ES-I3 (cell line): Measurements from ENCODE around the gene SDC4.
A peak's percentile ranks its signal among the peaks of the same experiment; 100 is the strongest.

ENCODE experiments used
- H3K36me3 ChIP-seq: 2 replicates; pipeline ENCODE4 v1.6.1; 2013; ENCODE audit warnings: mild to moderate bottlenecking, low read length, control low read depth, moderate library complexity; ENCODE audit not compliant: insufficient read depth
- H3K4me1 ChIP-seq: 2 replicates; pipeline ENCODE4 v1.6.1; 2013; ENCODE audit warnings: mild to moderate bottlenecking, control low read depth, low read length; ENCODE audit not compliant: insufficient read depth
- H3K9ac ChIP-seq: 2 replicates; pipeline ENCODE4 v1.6.1; 2013; ENCODE audit warnings: low read depth, mild to moderate bottlenecking, low read length, moderate library complexity
- H3K9me3 ChIP-seq: 2 replicates; pipeline ENCODE4 v1.6.1; 2013; ENCODE audit warnings: mild to moderate bottlenecking, low read length, moderate library complexity; ENCODE audit not compliant: control insufficient read depth, insufficient read depth

The SDC4 gene

GRCh38 chr20:45370571-45371160, 22.4 kb upstream of the SDC4 start:
- no peaks in the 10 kb centered on the region for H3K4me1 ChIP-seq
- H3K9ac ChIP-seq, result no peak overlapping the region
- no peaks in the 10 kb centered on the region for H3K9me3 ChIP-seq
- H3K36me3 ChIP-seq, result no peaks in the 10 kb centered on the region

DNA sequence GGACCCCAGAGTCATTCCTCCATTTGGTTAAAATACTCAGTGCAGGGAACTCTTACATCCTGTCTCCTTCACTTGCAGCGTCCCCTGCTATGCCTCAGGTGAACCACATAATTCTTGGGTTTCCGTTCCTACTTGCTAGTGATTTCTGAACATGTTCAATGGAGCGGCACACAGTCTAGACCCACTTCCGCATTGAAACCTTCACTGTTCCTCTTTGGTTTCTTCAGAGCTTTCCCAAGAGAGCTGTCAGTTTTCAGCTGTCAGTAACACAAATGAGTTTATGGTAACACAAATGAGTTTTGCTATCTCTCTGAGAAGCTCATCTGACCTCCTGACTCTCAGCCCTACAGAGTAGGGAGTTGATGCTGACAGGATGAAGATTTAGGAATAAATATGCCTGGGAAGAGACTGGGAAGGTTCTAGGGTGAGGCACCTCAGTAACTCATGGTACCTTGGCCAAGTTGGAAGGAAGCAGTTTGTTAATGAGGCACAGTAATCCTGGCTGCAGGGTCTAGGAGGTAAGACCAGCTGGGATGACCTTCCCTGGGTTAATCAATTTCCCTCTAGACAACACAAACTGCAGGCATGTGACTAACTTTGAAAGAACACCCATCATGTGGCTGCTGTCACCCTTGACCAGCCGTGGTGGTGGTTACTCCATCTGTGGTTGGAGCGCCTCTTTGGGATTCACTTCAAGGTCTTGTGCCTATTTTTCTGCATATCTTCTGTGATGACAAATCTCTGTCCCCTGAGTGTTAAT, 20.2 kb upstream of the SDC4 start:
- no peaks in the 10 kb centered on the region for H3K9me3 ChIP-seq
- no peaks in the 10 kb centered on the region for H3K36me3 ChIP-seq
- no peak overlapping the region for H3K9ac ChIP-seq
- peaks cover 4% of the 10 kb centered on the region; the same call in 1 of the 2 replicates for H3K4me1 ChIP-seq

DNA sequence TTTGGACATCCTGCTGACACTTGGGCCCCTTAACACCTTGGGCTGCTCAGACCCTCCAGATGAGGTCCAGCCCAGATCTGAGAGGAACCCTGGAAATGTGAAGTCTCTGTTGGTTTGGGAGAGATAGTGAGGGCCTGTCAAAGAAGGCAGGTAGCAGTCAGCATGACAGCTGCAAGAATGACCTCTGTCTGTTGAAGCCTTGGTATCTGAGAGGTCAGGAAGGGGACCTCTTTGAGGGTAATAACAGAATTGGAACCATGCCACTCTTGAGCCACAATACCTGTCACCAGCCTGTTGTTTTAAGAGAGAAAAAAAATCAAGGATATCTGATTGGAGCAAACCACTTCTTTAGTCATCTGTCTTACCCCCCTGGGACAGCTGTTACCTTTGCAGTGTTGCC, 18.9 kb upstream of the SDC4 start:
- Histone ChIP-seq H3K4me1 (peaks cover 4% of the 10 kb centered on the region; the same call in 1 of the 2 replicates), H3K9ac (no peak overlapping the region), H3K36me3 (no peaks in the 10 kb centered on the region), H3K9me3 (no peaks in the 10 kb centered on the region)

DNA sequence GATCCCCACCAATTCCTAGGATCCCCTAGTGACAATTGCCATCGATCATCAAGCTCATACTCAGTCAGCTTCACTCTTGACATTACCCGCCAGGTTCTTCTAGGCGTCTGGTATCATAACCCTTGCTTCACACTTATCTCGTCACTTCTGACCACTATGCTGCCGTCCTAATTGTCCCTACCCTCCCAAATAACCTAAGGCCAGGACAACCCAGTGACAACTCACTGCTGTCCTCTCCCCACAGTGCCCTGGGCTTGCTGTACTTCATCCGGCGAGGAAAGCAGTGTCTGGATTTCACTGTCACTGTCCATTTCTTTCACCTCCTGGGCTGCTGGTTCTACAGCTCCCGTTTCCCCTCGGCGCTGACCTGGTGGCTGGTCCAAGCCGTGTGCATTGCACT, 18.4 kb upstream of the SDC4 start:
- Histone ChIP-seq H3K36me3 (no peaks in the 10 kb centered on the region), H3K4me1 (peaks cover 4% of the 10 kb centered on the region; the same call in 1 of the 2 replicates), H3K9ac (no peak overlapping the region), H3K9me3 (no peaks in the 10 kb centered on the region)

GRCh38 chr20:45366192-45366591, 18.0 kb upstream of the SDC4 start:
- no peak overlapping the region for H3K9ac ChIP-seq
- no peaks in the 10 kb centered on the region for H3K9me3 ChIP-seq
- no peaks in the 10 kb centered on the region for H3K36me3 ChIP-seq
- peaks cover 4% of the 10 kb centered on the region; the same call in 1 of the 2 replicates for H3K4me1 ChIP-seq

- H3K9me3 ChIP-seq, result no peaks in the 10 kb centered on the region
- H3K36me3 ChIP-seq, result no peaks in the 10 kb centered on the region
- H3K4me1 ChIP-seq, result peaks cover 4% of the 10 kb centered on the region; the same call in 1 of the 2 replicates
- H3K9ac ChIP-seq, result no peak overlapping the region
These were observed 17.3 kb upstream of the SDC4 start for GRCh38 chr20:45365444-45365970.

GRCh38 chr20:45363611-45364492, 15.6 kb upstream of the SDC4 start:
- Histone ChIP-seq H3K9me3 (no peaks in the 10 kb centered on the region), H3K9ac (peak overlapping the region; percentile 86; the same call in 1 of the 2 replicates), H3K4me1 (peaks cover 16% of the 10 kb centered on the region), H3K36me3 (no peaks in the 10 kb centered on the region)

- Histone ChIP-seq H3K9me3 (no peaks in the 10 kb centered on the region), H3K36me3 (no peaks in the 10 kb centered on the region), H3K9ac (peak within 1 kb of the TSS; percentile 86), H3K4me1 (peaks cover 24% of the 10 kb centered on the region)
These were observed 14.8 kb upstream of the SDC4 start, which contains the start of gene SYS1 for GRCh38 chr20:45362804-45363610. Gene SYS1, plus strand, starts transcription at chr20:45363156. Its CDS starts 376 bp downstream, at chr20:45363532.

GRCh38 chr20:45361793-45362192, 13.6 kb upstream of the SDC4 start:
- no peaks in the 10 kb centered on the region for H3K9me3 ChIP-seq
- no peak overlapping the region for H3K9ac ChIP-seq
- peaks cover 27% of the 10 kb centered on the region for H3K4me1 ChIP-seq

DNA sequence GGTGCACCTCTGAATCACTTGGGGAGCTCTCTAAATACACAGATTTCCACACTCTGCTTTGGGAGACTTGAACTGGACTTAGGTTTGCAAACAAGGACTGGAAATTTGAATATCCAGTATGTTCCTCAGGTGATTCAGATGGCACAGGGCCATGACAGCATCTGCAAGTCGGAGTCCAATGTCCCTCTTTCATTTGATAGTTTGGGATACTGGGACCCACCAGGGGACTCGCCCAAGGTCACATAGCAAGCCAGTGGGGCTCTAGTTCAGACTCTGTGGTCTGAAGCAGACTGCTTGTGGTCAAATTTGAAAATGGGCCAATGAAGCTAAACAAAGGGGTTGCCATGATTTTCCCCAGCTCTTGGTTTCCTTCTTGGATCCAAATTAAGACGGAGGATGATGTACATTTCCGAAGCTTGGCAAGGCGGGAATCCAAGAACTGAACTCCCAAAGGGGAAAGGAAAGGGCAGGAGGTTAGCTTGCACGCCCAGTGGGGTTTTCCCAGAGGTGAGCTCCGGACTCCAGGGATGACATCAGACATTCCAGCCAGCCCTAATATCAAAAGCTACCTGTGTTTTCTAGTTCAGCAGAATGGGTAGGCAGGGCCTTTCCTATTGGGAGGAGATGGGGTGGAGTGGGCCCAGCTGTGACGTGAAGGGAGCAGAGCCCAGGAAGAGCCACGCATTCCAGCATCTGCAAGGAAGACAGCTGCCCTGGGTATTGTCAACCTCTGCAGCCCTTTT, 11.4 kb upstream of the SDC4 start:
- no peaks in the 10 kb centered on the region for H3K36me3 ChIP-seq
- no peak overlapping the region for H3K9ac ChIP-seq

More at GRCh38 chr20:45361793-45362192, 13.6 kb upstream of the SDC4 start:
- H3K36me3 ChIP-seq, result no peaks in the 10 kb centered on the region

DNA sequence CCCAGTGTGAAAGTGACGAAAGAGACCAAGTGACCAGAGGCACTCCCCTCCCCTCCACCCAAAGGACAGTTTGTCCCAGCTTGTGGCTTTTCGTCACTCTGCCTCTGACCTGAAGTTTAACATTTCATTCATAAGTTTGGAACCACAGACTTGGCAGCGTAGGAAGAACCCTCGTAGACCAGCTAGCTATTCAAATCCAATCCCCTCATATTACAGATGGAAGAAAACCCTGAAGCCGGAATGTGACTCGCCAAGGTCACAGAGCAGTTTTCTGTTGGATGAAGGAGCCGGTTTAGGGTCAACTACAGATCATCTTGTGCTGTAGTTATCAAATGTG, 10.8 kb upstream of the SDC4 start:
- H3K4me1 ChIP-seq, result peaks cover 27% of the 10 kb centered on the region
- H3K9ac ChIP-seq, result no peak overlapping the region
- no peaks in the 10 kb centered on the region for H3K9me3 ChIP-seq
- no peaks in the 10 kb centered on the region for H3K36me3 ChIP-seq

More for the DNA sequence above, 11.4 kb upstream of the SDC4 start:
- peaks cover 27% of the 10 kb centered on the region for H3K4me1 ChIP-seq
- H3K9me3 ChIP-seq, result no peaks in the 10 kb centered on the region

GRCh38 chr20:45358282-45359068, 10.3 kb upstream of the SDC4 start:
- no peaks in the 10 kb centered on the region for H3K36me3 ChIP-seq
- no peaks in the 10 kb centered on the region for H3K9me3 ChIP-seq
- H3K9ac ChIP-seq, result no peak overlapping the region
- H3K4me1 ChIP-seq, result peaks cover 23% of the 10 kb centered on the region
